ENCODE data around the gene NKD2. TPM values are rescaled to one million over a fixed set of nuclear protein-coding genes. Genes with fewer than 3 reads are reported as not detected.

NKD2 gene
- total RNA-seq (2021; ENCODE audit: unreplicated experiment) (12.3 TPM), Bru-seq, nascent RNA (percentile 40 among the genes with signal in this experiment), BruChase-seq, experiment 1, labeled RNA remaining after a 2-hour chase (percentile 48 among the genes with signal in this experiment), BruChase-seq, experiment 2, labeled RNA remaining after a 6-hour chase (percentile 47 among the genes with signal in this experiment)
- 28.7 TPM for polyA plus RNA-seq (2012; ENCODE audit: insufficient read length)
- long read RNA-seq, partial matches to known transcripts: 1 of 12 reads
- long read RNA-seq, other reads (novel, unspliced or antisense): 6 of 12 reads

GRCh38 chr5:1008451-1009358, at the start of gene NKD2:
NKD2 (plus strand) TSS chr5:1008802; CDS start chr5:1009058, 256 bp downstream.
- H3K27me3 ChIP-seq (ENCODE audit: control insufficient read depth, insufficient read depth, low read length): no peaks in the 10 kb centered on the region
- in situ Hi-C loops (cut with HindIII; ENCODE audit: low pct_unique_long_range_greater_than_20kb, low sequenced_read_pairs) (no loop called here), intact Hi-C loops (cut with micrococcal nuclease; ENCODE audit: unreplicated experiment) (no loop called here)
- TF ChIP-seq POLR2AphosphoS5 (IDR thresholded peaks at IDR 0.05; ENCODE audit: low read depth, low read length) (no peak), SIN3A (IDR thresholded peaks at IDR 0.05; ENCODE audit: borderline replicate concordance, insufficient read depth, low read depth, low read length) (peak; percentile 71; the same call in 1 of the 2 replicates), TCF7L2 (IDR thresholded peaks at IDR 0.05; ENCODE audit: low read depth, low read length) (no peak)
- TF ChIP-seq, protein P1, sequence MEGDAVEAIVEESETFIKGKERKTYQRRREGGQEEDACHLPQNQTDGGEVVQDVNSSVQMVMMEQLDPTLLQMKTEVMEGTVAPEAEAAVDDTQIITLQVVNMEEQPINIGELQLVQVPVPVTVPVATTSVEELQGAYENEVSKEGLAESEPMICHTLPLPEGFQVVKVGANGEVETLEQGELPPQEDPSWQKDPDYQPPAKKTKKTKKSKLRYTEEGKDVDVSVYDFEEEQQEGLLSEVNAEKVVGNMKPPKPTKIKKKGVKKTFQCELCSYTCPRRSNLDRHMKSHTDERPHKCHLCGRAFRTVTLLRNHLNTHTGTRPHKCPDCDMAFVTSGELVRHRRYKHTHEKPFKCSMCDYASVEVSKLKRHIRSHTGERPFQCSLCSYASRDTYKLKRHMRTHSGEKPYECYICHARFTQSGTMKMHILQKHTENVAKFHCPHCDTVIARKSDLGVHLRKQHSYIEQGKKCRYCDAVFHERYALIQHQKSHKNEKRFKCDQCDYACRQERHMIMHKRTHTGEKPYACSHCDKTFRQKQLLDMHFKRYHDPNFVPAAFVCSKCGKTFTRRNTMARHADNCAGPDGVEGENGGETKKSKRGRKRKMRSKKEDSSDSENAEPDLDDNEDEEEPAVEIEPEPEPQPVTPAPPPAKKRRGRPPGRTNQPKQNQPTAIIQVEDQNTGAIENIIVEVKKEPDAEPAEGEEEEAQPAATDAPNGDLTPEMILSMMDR (IDR thresholded peaks at IDR 0.05): peak; percentile 98
- TF ChIP-seq, protein P2, sequence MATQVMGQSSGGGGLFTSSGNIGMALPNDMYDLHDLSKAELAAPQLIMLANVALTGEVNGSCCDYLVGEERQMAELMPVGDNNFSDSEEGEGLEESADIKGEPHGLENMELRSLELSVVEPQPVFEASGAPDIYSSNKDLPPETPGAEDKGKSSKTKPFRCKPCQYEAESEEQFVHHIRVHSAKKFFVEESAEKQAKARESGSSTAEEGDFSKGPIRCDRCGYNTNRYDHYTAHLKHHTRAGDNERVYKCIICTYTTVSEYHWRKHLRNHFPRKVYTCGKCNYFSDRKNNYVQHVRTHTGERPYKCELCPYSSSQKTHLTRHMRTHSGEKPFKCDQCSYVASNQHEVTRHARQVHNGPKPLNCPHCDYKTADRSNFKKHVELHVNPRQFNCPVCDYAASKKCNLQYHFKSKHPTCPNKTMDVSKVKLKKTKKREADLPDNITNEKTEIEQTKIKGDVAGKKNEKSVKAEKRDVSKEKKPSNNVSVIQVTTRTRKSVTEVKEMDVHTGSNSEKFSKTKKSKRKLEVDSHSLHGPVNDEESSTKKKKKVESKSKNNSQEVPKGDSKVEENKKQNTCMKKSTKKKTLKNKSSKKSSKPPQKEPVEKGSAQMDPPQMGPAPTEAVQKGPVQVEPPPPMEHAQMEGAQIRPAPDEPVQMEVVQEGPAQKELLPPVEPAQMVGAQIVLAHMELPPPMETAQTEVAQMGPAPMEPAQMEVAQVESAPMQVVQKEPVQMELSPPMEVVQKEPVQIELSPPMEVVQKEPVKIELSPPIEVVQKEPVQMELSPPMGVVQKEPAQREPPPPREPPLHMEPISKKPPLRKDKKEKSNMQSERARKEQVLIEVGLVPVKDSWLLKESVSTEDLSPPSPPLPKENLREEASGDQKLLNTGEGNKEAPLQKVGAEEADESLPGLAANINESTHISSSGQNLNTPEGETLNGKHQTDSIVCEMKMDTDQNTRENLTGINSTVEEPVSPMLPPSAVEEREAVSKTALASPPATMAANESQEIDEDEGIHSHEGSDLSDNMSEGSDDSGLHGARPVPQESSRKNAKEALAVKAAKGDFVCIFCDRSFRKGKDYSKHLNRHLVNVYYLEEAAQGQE (IDR thresholded peaks at IDR 0.05; ENCODE audit: insufficient read depth in 1 of 2, low read depth in 2 of 2, low read length in 1 of 2): no peak
- BruUV-seq (replicated peaks): no TSS peak
- H3K27ac ChIP-seq (ENCODE audit: low read length): peak within 1 kb of the TSS; percentile 48; the same call in 1 of the 2 replicates
- H3K9me3 ChIP-seq (ENCODE audit: control insufficient read depth, insufficient read depth, low read depth, low read length): no peaks in the 10 kb centered on the region
- no peaks in the 10 kb centered on the region for H3K36me3 ChIP-seq (ENCODE audit: control insufficient read depth, insufficient read depth, low read length)
- peak within 1 kb of the TSS; percentile 48 to 52 for H3K4me3 ChIP-seq (ENCODE audit: low read depth in 2 of 2, low read length in 2 of 2)
- DNase-seq (ENCODE audit: low read depth, low spot score) (no peak), ATAC-seq (peak; percentile 58)
- ChIA-PET POLR2A (interaction anchor here (0.5 kb wide), 1 partner anchor 15 kb away, joined by 3 read pairs; no protein-coding TSS in a partner anchor), CTCF (interaction anchor here (1.4 kb wide), 1 partner anchor 60 kb away, joined by 3 read pairs; no protein-coding TSS in a partner anchor)
- peaks cover 22% of the 10 kb centered on the region for H3K4me1 ChIP-seq (ENCODE audit: control insufficient read depth, insufficient read depth, low read length)

DNA sequence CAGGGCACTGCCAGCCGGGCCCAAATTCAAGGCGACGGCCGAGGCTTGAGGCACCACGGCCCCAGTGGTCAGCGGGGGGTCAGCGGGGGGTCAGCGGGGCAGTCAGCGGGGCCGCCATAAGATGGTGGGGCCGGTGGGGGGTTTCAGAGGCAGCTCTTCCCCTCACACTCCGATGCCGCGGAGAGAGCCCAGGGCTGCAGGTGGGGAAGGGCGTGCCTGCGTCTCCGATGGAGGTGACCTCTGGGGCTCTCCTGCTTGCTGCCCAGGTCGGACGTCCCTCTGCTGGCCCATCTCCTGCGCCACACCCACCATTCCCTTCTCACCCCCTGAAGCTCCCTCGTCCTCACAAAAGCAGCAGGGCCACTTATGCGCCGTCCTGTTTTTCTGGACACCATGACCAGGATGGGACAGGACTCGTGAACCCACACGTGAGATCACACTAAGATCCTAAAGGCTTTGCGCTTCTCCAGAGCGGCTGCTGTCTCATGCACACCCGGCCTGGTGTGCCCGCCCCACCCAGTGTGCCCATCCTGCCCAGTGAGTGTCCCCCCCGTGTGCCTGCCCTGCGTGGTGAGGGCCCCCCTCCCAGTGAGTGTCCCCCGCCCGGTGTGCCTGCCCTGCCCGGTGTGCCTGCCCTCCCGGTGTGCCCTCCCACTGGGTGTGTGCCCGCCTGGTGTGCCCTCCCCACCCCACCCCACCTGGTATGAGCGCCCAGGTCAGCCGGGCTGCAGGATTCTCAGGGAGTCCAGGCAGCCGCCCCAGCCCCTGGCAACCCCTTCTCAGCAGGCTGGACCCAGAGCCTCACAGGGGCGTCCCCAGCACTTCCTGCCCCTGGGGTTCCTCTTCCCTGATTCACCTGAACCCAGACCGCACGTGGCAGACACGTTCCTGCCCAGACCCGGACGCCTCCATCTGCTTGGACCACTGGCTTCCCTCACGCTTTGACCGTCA, 48.7 kb upstream of the NKD2 start:
- POLR2A ChIA-PET: interaction anchor here (0.6 kb wide), 1 partner anchor 146 kb away, joined by 3 read pairs; no protein-coding TSS in a partner anchor
- intact Hi-C loops (cut with micrococcal nuclease; ENCODE audit: unreplicated experiment) (no loop called here), in situ Hi-C loops (cut with HindIII; ENCODE audit: low pct_unique_long_range_greater_than_20kb, low sequenced_read_pairs) (no loop called here)
- H3K27me3 ChIP-seq (ENCODE audit: control insufficient read depth, insufficient read depth, low read length): no peaks in the 10 kb centered on the region
- ATAC-seq (no peak), DNase-seq (ENCODE audit: low read depth, low spot score) (no peak)
- H3K36me3 ChIP-seq (ENCODE audit: control insufficient read depth, insufficient read depth, low read length): no peaks in the 10 kb centered on the region
- H3K4me3 ChIP-seq (ENCODE audit: low read depth in 2 of 2, low read length in 2 of 2): no peak overlapping the region
- CTCF ChIA-PET: interaction anchor here (0.6 kb wide), 1 partner anchor 10 kb away, joined by 3 read pairs; no protein-coding TSS in a partner anchor
- H3K4me1 ChIP-seq (ENCODE audit: control insufficient read depth, insufficient read depth, low read length): peaks cover 46% of the 10 kb centered on the region
- no peak overlapping the region for H3K27ac ChIP-seq (ENCODE audit: low read length)
- BruUV-seq (replicated peaks): no TSS peak
- TF ChIP-seq, protein P2 (IDR thresholded peaks at IDR 0.05; ENCODE audit: insufficient read depth in 1 of 2, low read depth in 2 of 2, low read length in 1 of 2): no peak
- TF ChIP-seq, protein P1 (IDR thresholded peaks at IDR 0.05): no peak
- H3K9me3 ChIP-seq (ENCODE audit: control insufficient read depth, insufficient read depth, low read depth, low read length): no peaks in the 10 kb centered on the region

All from Panc1 (cell line).